GM19193 (cell line): ENCODE measurements around the gene BSCL2.

ENCODE experiments used
- POLR2A ChIP-seq: IDR thresholded peaks from 4 replicates; pipeline ENCODE4 v1.6.1; 2011; ENCODE audit not compliant: insufficient read depth, insufficient read length; ENCODE audit errors: extremely low read depth

BSCL2 gene

DNA sequence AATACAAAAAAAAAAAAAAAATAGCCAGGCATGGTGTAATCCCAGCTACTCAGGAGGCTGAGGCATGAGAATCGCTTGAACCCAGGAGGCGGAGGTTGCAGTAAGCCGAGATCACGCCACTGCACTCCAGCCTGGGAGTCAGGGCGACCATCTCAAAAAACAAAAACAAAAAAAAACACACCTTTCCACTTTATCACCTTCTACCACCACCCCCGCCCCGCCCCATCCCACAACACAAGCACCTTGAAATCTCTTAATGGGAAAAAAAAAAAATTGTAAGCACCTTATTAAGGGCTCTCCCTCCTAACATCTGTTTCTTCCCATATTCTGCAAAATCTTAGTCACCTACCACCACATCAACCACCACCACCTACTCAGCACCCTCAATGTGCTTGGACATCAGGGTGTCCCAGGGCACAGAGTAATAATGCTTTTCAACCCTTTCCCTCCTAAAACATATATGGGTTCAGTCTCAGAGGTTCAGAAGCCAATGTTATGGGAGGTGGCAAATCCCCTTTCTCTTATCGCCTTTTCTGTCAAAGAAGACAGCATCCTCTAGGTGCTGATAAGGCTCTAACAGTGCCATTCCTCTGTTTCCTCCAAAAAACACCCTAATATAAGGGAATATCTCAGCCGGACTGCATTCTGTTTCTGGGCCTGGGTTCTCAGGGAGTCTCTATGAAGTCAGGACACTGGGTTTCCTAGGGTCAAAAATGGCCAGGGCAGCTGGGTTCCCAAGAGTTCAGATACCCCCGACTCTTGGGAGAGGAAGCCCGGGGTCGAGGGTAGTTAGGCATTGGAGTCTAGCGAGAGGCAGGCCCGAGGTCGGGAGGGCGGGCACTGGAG, 54.8 kb downstream of the BSCL2 start:
- no peak for TF ChIP-seq POLR2A

DNA sequence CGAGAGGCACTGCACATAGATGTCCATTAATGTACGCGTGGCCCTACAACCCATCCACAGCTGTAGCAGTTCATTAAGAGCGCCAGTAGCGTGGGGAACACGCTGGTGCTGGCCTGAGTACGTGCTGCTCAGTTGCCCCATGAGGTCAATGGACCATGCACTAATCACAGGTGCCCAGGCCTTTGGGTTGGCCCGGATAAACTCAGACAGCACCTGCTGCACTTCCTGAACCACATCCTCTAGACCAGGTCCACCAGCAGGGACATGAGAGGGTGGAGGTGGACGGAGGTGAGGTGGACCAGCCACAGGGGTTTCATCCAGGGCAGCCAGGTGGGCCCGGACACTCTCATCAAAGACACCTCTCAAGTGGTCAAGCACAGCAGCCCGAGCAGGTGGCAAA, 57.7 kb downstream of the BSCL2 start:
- peak; percentile 13 for TF ChIP-seq POLR2A

DNA sequence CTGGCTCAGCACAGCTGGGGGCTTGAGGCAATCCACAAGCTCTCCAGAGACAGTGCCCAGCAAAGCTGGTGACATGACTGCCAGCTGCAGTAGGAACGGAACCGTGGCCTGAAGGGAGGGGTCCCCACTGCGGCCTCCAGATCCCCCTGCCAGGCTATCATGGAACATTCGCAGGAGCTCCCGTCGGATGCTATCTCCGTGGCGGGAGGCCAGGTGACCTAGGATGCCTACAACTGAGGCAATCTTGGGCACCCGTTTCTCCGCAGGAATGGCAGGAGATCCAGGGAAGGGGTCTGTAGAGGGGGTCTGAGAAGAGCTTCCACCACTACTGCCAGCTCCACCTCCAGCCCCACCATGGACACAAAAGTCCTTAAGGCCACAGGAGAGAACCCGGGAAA, 58.3 kb downstream of the BSCL2 start:
- no peak for TF ChIP-seq POLR2A

DNA sequence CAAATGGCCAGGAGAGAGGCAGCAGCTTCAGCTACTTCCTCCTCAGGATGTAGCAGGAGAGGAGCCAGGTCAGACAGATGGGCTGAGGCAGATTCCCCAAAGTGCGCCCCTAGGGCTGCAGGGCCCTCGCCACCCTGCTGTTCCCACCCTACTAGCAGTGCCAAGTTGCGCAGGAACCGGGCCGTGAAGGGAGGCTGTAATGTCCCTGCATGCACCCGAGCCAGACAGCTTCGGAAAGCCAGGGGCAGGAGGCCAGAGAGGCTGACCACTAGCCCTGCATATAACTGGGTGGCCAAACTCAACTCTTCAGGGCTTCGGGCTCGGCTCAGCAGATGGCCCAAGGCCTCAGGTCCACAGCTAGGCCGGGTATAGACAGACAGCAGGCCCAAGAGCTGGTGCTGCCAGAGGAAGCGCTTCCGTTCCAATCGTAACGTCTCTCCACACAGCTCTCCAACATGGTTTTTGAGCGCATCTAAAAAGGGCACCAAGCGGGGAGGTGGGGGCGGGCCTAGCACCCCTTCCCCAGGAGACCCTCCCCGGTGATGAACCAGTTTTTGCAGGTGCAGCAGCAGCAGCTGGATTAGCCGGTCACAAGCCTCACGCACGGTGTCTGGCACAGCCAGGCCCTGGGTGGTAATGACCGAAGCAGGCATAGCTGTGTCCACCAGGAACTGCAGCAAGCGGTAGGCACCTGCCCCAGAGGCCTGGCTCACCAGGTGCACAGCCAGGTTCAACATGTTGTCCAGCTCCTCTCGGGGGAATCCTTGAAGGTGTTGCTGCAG, 58.8 kb downstream of the BSCL2 start:
- TF ChIP-seq POLR2A, result no peak

DNA sequence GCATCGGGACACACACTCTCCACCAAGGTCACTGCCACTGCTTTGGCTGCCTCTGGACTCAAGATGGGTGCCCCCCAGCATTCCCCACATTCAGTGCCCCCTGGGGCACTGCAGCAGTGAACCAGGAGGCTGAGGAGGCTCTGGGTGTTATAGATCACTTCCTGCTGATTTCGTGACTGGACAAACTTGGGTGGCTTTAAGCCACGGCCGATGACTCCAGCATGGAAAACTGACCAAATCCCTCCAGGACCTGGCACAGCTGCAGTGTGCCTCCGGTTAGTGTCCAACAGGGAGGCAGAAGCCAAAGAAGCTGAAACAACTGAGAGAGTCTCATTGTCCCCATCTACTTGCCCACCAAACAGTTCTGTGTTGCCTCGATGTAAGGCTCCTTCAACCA, 59.6 kb downstream of the BSCL2 start:
- no peak for TF ChIP-seq POLR2A

DNA sequence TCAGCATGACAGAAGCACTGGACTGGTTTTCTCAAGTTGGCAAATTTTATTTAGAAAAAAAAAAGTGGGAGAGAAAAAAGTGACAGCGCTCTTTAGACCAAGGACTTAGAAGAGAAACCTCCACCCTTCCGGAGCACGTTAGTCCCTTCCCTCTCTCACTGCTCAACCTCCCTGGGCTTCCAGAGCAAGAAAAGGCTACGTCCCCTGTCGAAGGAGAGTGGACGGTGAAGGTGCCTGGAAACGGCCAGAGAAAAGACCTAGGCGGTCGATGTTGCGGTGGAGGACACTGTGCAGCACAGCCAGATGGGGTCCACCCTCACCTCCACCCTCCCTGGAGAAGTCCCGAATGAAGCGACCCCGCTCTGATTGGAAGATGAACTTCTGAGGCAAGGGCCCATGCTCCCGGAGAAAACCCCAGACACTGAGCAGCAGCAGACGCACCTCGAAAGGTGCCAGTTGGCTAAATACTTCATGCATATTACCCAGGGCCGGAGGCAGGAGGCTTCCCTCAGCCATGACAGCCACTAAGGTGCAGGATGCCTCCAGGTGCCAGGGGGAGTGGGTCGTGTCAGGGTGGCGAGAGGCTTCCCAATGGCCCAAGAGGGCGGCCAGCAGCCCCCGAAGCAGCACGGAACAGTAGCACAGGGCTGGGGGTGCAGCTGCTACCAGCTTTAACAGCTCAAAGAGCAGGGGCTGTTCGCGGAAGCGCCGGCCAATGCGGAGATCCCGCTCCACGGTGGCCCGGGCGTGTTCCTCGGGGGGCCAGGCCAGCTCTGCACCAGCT, 60.2 kb downstream of the BSCL2 start:
- no peak for TF ChIP-seq POLR2A

DNA sequence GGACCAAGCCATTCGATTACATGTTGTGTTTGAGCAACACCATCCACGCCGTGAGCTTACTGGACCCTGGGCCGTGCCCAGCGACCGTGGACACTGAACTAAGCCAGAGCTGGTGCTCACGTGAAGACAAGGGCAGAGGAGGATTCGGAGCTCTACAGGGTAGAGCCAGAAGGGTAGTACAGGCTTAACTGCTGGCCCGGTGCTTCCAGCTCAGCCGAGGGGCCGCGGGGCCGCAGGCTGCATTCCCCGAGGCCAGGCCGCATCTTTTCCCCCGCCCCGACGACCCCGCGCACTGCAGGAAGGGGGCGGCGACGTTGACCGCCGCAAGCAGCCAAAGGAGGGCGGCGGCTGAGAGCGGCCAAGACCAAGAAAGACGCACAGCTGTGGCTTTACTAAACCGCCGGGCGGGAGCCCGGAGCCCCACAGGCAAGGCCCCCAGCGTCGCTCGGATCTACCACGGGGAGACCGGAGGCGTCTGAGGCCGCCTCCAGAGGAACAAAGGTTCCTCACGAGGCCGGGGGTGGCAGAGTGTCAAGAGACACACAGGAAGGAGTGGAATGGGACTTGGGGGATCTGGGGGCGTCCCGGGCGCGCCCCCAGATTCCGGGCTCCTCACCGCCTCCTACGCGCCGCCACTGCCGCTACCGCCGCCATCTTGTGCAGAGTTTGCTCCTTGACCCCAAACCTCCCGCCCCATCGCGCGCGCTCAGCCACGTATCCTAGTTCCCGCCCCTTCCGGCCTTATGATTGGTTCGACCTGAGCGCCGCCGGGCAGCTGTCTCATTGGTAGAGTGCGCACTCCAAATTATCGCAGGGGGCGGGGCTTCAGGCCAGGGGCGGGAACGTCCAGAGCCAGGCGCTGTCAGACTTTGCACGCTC, 61.0 kb downstream of the BSCL2 start, which contains the start of gene GANAB:
Gene GANAB (minus strand): TSS at position 668 of the 879 bp plus-strand sequence. CDS start 14 bp downstream, at position 654.
- TF ChIP-seq POLR2A, result peak; percentile 91

DNA sequence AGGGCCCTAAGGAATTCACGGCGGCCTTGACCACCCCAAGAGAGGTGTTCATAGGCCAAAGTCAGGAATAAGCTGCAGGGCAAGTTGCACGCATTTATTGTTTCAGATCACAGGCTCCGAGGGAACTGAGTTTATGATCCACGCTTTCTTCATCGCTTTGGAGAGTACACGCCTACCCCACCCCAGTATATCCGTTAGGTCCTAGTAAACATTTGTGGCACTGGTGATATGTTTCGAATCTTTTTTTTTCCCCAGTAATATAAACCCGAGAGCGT, 61.6 kb downstream of the BSCL2 start:
- TF ChIP-seq POLR2A, result no peak

DNA sequence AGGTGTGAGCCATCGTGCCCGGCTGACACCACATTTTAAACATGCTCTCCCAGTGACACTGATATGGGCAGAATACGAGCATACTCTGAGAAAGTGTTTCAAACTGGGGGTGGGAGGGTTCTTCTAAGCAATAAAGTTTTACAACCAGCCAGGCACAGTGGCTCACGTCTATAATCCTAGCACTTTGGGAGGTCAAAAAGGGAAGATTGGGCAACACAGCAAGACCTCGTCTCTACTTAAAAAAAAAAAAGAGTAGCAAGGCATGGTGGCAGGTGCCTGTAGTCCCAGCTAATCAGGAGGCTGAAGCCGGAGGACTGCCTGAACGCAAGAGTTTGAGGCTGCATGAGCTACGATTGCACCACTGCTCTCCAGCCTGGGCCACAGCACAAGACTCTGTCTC, 63.0 kb downstream of the BSCL2 start:
- TF ChIP-seq POLR2A, result no peak
